Hepatocyte (in vitro differentiated cells): ENCODE measurements around the gene OGFOD2. TPM values are rescaled to one million over a fixed set of nuclear protein-coding genes. Genes with fewer than 3 reads are reported as not detected.

Experiments
- DNase-seq: peaks from one replicate; pipeline ENCODE4 v3.0.0-alpha.2; 2016; ENCODE audit warnings: low spot score
- H2AFZ ChIP-seq: fragments of 200-600 bp; sonication (generic); 2 replicates; pipeline ENCODE4 v1.6.0; 2016; ENCODE audit warnings: antibody characterized with exemption, mild to moderate bottlenecking
- H3K27ac ChIP-seq: fragments of 200-600 bp; sonication (generic); 2 replicates; pipeline ENCODE4 v1.5.1; 2016; ENCODE audit warnings: mild to moderate bottlenecking
- H3K27me3 ChIP-seq: fragments of 200-600 bp; sonication (generic); 2 replicates; pipeline ENCODE4 v1.6.1; 2016
- H3K36me3 ChIP-seq: fragments of 200-600 bp; sonication (generic); replicated peaks from 2 replicates; pipeline ENCODE4 v1.5.1; 2016; ENCODE audit warnings: low read depth; ENCODE audit not compliant: insufficient read depth
- H3K4me1 ChIP-seq: fragments of 200-600 bp; sonication (generic); 2 replicates; pipeline ENCODE4 v1.5.1; 2016; ENCODE audit warnings: mild to moderate bottlenecking, moderate library complexity; ENCODE audit not compliant: insufficient read depth
- H3K4me2 ChIP-seq: fragments of 200-600 bp; sonication (generic); 2 replicates; pipeline ENCODE4 v1.6.0; 2016
- H3K4me3 ChIP-seq: fragments of 200-600 bp; sonication (generic); 2 replicates; pipeline ENCODE4 v1.5.1; 2016; ENCODE audit warnings: mild to moderate bottlenecking
- H3K79me2 ChIP-seq: fragments of 200-600 bp; sonication (generic); 2 replicates; pipeline ENCODE4 v1.6.0; 2017; ENCODE audit warnings: mild to moderate bottlenecking
- H3K9me2 ChIP-seq: fragments of 200-600 bp; sonication (generic); replicated peaks from 2 replicates; pipeline ENCODE4 v1.6.0; 2017; ENCODE audit warnings: mild to moderate bottlenecking; ENCODE audit not compliant: insufficient read depth
- H3K9me3 ChIP-seq: fragments of 200-600 bp; sonication (generic); 2 replicates; pipeline ENCODE4 v1.5.1; 2016; ENCODE audit warnings: low read depth, mild to moderate bottlenecking
- H4K20me1 ChIP-seq: fragments of 200-600 bp; sonication (generic); 2 replicates; pipeline ENCODE4 v1.6.0; 2016; ENCODE audit warnings: mild to moderate bottlenecking; ENCODE audit not compliant: insufficient read depth, poor library complexity, severe bottlenecking
- EZH2 ChIP-seq: fragments of 200-600 bp; sonication (generic); IDR thresholded peaks from 2 replicates; pipeline ENCODE4 v1.6.1; 2016; ENCODE audit warnings: antibody characterized with exemption, mild to moderate bottlenecking, borderline replicate concordance
- EZH2phosphoT487 ChIP-seq: fragments of 200-600 bp; sonication (generic); IDR thresholded peaks from one replicate; pipeline ENCODE4 v1.6.1; 2018; ENCODE audit warnings: antibody characterized with exemption, mild to moderate bottlenecking, low read depth, moderate library complexity; ENCODE audit not compliant: unreplicated experiment, severe bottlenecking
- WGBS: methylation state at CpG from one replicate; pipeline ENCODE4 v1.1.6; 2016; ENCODE audit warnings: low lambda C conversion rate; ENCODE audit errors: missing lambda C conversion rate; 5-methylcytosine and 5-hydroxymethylcytosine counted together
- polyA plus RNA-seq: library from polyadenylated mRNA; unstranded; fragments of >200 nt; fragmentation: Nextera tagmentation; extraction: Ambion mirVana; gene quantifications from 2 replicates; pipeline ENCODE4 v1.2.1, GENCODE V29; 2016
- total RNA-seq: library from RNA; depleted of rRNA; stranded (reverse); fragments of >200 nt; gene quantifications from 2 replicates; pipeline ENCODE4 v1.2.3, GENCODE V29; 2014
- TF ChIP-seq, protein P1 (sequence below): fragments of 200-600 bp; sonication (generic); IDR thresholded peaks from 2 replicates; pipeline ENCODE4 v1.5.1; 2016; ENCODE audit warnings: antibody characterized with exemption, mild to moderate bottlenecking; ENCODE audit not compliant: poor library complexity

The OGFOD2 gene
- total and polyA plus RNA-seq, 2 experiments from 2014 or later, result 11.4 to 26.5 TPM

DNA sequence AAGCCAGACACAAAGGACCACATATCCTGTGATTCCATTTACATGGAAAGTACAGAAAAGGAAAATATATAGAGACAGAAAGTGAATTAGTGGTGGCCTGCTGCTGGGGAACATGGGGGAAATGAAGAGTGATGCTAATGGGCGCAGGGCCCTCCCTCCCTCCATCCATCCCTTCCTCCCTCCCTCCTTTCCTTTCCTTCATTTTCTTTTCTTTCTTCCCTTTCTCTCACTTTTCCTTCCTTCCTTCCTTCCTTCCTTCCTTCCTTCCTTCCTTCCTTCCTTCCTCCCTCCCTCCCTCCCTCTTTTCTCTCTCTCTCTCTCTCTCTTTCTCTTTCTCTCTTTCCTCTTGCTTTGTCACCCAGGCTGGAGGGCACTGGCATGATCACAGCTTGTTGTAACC lies 42.7 kb downstream of the OGFOD2 start:
- no peak overlapping the region for H3K4me3 ChIP-seq
- 100% methylated on average over 1 of the region's 1 CpG for WGBS
- peaks cover 16% of the 10 kb centered on the region for H3K4me1 ChIP-seq
- H4K20me1 ChIP-seq, result no peaks in the 10 kb centered on the region
- H3K4me2 ChIP-seq, result no peak overlapping the region
- no peaks in the 10 kb centered on the region for H3K79me2 ChIP-seq
- DNase-seq, result no peak
- H3K36me3 ChIP-seq, result no peaks in the 10 kb centered on the region
- no peaks in the 10 kb centered on the region for H3K9me2 ChIP-seq
- H3K9me3 ChIP-seq, result no peaks in the 10 kb centered on the region
- H3K27me3 ChIP-seq, result no peaks in the 10 kb centered on the region
- TF ChIP-seq EZH2phosphoT487 (no peak), EZH2 (no peak)
- TF ChIP-seq, protein P1, sequence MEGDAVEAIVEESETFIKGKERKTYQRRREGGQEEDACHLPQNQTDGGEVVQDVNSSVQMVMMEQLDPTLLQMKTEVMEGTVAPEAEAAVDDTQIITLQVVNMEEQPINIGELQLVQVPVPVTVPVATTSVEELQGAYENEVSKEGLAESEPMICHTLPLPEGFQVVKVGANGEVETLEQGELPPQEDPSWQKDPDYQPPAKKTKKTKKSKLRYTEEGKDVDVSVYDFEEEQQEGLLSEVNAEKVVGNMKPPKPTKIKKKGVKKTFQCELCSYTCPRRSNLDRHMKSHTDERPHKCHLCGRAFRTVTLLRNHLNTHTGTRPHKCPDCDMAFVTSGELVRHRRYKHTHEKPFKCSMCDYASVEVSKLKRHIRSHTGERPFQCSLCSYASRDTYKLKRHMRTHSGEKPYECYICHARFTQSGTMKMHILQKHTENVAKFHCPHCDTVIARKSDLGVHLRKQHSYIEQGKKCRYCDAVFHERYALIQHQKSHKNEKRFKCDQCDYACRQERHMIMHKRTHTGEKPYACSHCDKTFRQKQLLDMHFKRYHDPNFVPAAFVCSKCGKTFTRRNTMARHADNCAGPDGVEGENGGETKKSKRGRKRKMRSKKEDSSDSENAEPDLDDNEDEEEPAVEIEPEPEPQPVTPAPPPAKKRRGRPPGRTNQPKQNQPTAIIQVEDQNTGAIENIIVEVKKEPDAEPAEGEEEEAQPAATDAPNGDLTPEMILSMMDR, result no peak
- H2AFZ ChIP-seq, result no peak overlapping the region
- H3K27ac ChIP-seq, result no peak overlapping the region

DNA sequence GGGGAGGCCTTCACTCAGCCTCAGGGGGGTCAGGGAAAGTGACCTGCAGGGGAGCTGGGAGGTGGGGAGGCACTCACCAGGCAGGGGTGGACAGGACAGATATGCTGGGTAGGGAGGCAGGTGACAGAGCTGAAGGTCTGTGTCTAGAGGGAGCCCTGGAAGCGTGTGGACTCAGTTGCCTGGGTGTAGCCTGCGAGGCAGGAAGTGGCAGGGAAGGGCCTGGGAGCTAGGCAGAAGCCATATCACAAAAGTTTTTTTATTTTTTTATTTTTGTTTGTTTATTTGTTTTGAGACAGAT lies 44.7 kb downstream of the OGFOD2 start:
- no peak for DNase-seq
- Histone ChIP-seq H3K36me3 (no peaks in the 10 kb centered on the region), H3K4me3 (no peak overlapping the region), H3K4me1 (peaks cover 16% of the 10 kb centered on the region), H3K79me2 (no peaks in the 10 kb centered on the region), H3K27ac (peak overlapping the region; percentile 81), H4K20me1 (no peaks in the 10 kb centered on the region), H3K9me2 (no peaks in the 10 kb centered on the region), H3K9me3 (no peaks in the 10 kb centered on the region), H3K4me2 (no peak overlapping the region), H2AFZ (no peak overlapping the region), H3K27me3 (no peaks in the 10 kb centered on the region)
- TF ChIP-seq EZH2phosphoT487 (no peak), EZH2 (no peak)
- TF ChIP-seq, protein P1, result no peak
- WGBS, result 97% methylated on average over 2 of the region's 2 CpGs

DNA sequence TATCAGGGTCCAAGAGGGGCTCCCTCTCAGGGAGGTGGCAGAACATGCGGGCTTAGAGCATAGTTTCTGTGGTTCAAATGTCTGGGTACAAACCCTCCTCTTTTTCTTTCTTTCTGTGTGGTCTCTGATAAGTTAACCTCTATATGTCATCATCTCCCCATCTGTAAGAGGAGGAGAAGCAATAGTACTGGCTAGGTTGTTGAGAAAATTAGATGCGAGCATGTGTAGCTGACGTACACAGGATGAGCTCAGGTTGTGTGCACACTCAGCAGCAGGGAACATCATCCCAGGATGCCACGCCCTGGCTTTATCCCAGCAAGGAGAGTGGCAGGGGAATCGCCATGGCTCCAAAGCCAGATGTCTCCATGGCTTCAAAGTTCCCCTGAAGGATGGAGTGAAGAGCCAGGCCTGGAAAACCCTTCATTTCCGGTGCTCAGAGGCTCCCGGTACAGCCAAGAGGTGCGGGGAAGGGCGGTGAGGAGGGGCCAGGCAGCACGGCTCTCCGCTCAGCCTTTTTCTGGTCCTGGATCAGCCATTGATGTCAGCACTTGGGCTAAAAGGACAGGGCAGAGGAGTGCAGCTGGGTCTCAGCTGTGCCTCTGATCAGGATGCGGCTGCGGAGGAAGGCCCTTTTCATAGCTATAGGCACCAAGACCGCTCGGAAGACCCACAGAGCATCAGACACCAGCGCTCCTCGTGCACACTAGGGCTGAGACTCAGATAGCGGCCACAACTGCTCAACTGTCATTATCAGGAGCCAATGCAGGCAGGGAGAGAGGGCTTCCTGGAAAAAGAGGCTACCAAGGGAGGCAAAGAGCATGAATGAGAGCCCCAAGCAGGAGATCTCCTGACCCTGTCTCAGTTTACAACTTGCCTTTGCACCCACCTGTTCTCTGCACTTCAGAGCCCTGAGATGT lies 46.9 kb downstream of the OGFOD2 start:
- no peak overlapping the region for H3K4me3 ChIP-seq
- H3K4me1 ChIP-seq, result peaks cover 16% of the 10 kb centered on the region
- no peaks in the 10 kb centered on the region for H3K9me2 ChIP-seq
- H3K27ac ChIP-seq, result no peak overlapping the region
- DNase-seq, result no peak
- no peaks in the 10 kb centered on the region for H3K27me3 ChIP-seq
- no peaks in the 10 kb centered on the region for H3K79me2 ChIP-seq
- no peak overlapping the region for H2AFZ ChIP-seq
- H3K9me3 ChIP-seq, result no peaks in the 10 kb centered on the region
- H3K36me3 ChIP-seq, result no peaks in the 10 kb centered on the region
- no peaks in the 10 kb centered on the region for H4K20me1 ChIP-seq
- WGBS, result 92% methylated on average over 18 of the region's 18 CpGs
- TF ChIP-seq EZH2phosphoT487, result no peak
- TF ChIP-seq EZH2, result no peak
- TF ChIP-seq, protein P1, result no peak
- no peak overlapping the region for H3K4me2 ChIP-seq
